ENCODE results near the gene CYB5R2. TPM values are rescaled to one million over a fixed set of nuclear protein-coding genes. Genes with fewer than 3 reads are reported as not detected.
"Not testable (repeated sequence)": the region's sequence is repeated elsewhere in the genome, so short reads cannot be mapped to it uniquely, and the experiment has no call there.

The CYB5R2 gene
- total RNA-seq, 1 donor from 2014 or later = 17.2 TPM

GRCh38 chr11:7667460-7667859 is 5.8 kb downstream of the CYB5R2 start:
- Histone ChIP-seq H3K27me3 (ENCODE audit: control insufficient read depth, insufficient read depth, low read length) (no peaks in the 10 kb centered on the region), H3K36me3 (ENCODE audit: control insufficient read depth, insufficient read depth, low read length) (no peaks in the 10 kb centered on the region), H3K4me3 (ENCODE audit: low read depth, low read length) (no peak overlapping the region)
- TF ChIP-seq CTCF (IDR thresholded peaks at IDR 0.05; ENCODE audit: insufficient read depth, low read length, poor library complexity, severe bottlenecking) = no peak
- DNase-seq (ENCODE audit: low read depth) = no peak

- H3K4me3 ChIP-seq (ENCODE audit: low read depth, low read length) = no peak overlapping the region
- no peak for DNase-seq (ENCODE audit: low read depth)
- H3K36me3 ChIP-seq (ENCODE audit: control insufficient read depth, insufficient read depth, low read length) = no peaks in the 10 kb centered on the region
- H3K27me3 ChIP-seq (ENCODE audit: control insufficient read depth, insufficient read depth, low read length) = no peaks in the 10 kb centered on the region
- TF ChIP-seq CTCF (IDR thresholded peaks at IDR 0.05; ENCODE audit: insufficient read depth, low read length, poor library complexity, severe bottlenecking) = no peak
Measured at GRCh38 chr11:7666292-7666866, 6.9 kb downstream of the CYB5R2 start.

- Histone ChIP-seq H3K27me3 (ENCODE audit: control insufficient read depth, insufficient read depth, low read length) (no peaks in the 10 kb centered on the region), H3K36me3 (ENCODE audit: control insufficient read depth, insufficient read depth, low read length) (no peaks in the 10 kb centered on the region), H3K4me3 (ENCODE audit: low read depth, low read length) (no peak overlapping the region)
- peak; percentile 85 for TF ChIP-seq CTCF (IDR thresholded peaks at IDR 0.05; ENCODE audit: insufficient read depth, low read length, poor library complexity, severe bottlenecking)
- peak; percentile 26 for DNase-seq (ENCODE audit: low read depth)
Measured at GRCh38 chr11:7665473-7666291, 7.6 kb downstream of the CYB5R2 start.

GRCh38 chr11:7664867-7665266 is 8.4 kb downstream of the CYB5R2 start:
- TF ChIP-seq CTCF (IDR thresholded peaks at IDR 0.05; ENCODE audit: insufficient read depth, low read length, poor library complexity, severe bottlenecking) = no peak
- H3K27me3 ChIP-seq (ENCODE audit: control insufficient read depth, insufficient read depth, low read length) = no peaks in the 10 kb centered on the region
- H3K36me3 ChIP-seq (ENCODE audit: control insufficient read depth, insufficient read depth, low read length) = no peaks in the 10 kb centered on the region
- DNase-seq (ENCODE audit: low read depth) = no peak
- H3K4me3 ChIP-seq (ENCODE audit: low read depth, low read length) = no peak overlapping the region

GRCh38 chr11:7663531-7663930 is 9.8 kb downstream of the CYB5R2 start:
- H3K4me3 ChIP-seq (ENCODE audit: low read depth, low read length); H3K27me3 ChIP-seq (ENCODE audit: control insufficient read depth, insufficient read depth, low read length); H3K36me3 ChIP-seq (ENCODE audit: control insufficient read depth, insufficient read depth, low read length); DNase-seq (ENCODE audit: low read depth): not testable (repeated sequence)

- Histone ChIP-seq H3K4me3 (ENCODE audit: low read depth, low read length) (no peak overlapping the region), H3K36me3 (ENCODE audit: control insufficient read depth, insufficient read depth, low read length) (no peaks in the 10 kb centered on the region), H3K27me3 (ENCODE audit: control insufficient read depth, insufficient read depth, low read length) (no peaks in the 10 kb centered on the region)
- DNase-seq (ENCODE audit: low read depth) = no peak
- TF ChIP-seq CTCF (IDR thresholded peaks at IDR 0.05; ENCODE audit: insufficient read depth, low read length, poor library complexity, severe bottlenecking) = peak; percentile 63
Measured at GRCh38 chr11:7657306-7658025, 15.8 kb downstream of the CYB5R2 start.

Data from kidney epithelial cell (primary cell).